Pancreas (tissue), 10 donors: ENCODE results near the gene ZNF574. TPM values are rescaled to one million over a fixed set of nuclear protein-coding genes. Genes with fewer than 3 reads are reported as not detected.

Experiments used
- ATAC-seq, 4 donors: fragments of 200-7000 bp; cut with Tn5 transposase; one replicate each; pipeline versions ENCODE4 v1.8.0 to v1.9.1; 2020; ENCODE audit warnings: mild to moderate bottlenecking in 4 of 4, moderate library complexity in 4 of 4
- DNase-seq, 6 donors: peaks; one replicate each; pipeline ENCODE4 v3.0.0-alpha.2; 2020
- FAIRE-seq: peaks from 2 replicates; lab custom pipeline; 2012; peaks lifted over from hg19 to GRCh38; lab: Jason Lieb, UNC
- H3K27ac ChIP-seq, 4 donors: fragments of 200-600 bp; sonication (generic); 1 replicate in 3 of 4; 2 replicates in 1 of 4; pipeline versions ENCODE4 v1.5.0 to v1.8.0; 2020
- H3K27me3 ChIP-seq, 4 donors: fragments of 200-600 bp; one replicate each; pipeline ENCODE4 v1.8.0; 2021
- H3K36me3 ChIP-seq, 3 donors: fragments of 200-600 bp; sonication (generic) in 1 of 3; one replicate each; pipeline versions ENCODE4 v1.5.0 to v1.8.0; 2020 to 2021
- H3K4me1 ChIP-seq, 3 donors: fragments of 200-600 bp; one replicate each; pipeline ENCODE4 v1.8.0; 2021
- H3K4me3 ChIP-seq, 4 donors: fragments of 200-600 bp; sonication (generic) in 2 of 4; one replicate each; pipeline versions ENCODE4 v1.5.0 to v1.8.0; 2020 to 2021
- H3K9me3 ChIP-seq, 4 donors: fragments of 200-600 bp; one replicate each; pipeline ENCODE4 v1.8.0; 2021
- CTCF ChIP-seq, 4 donors: fragments of 200-600 bp; sonication (generic) in 3 of 4; IDR thresholded peaks; one replicate each; pipeline versions ENCODE4 v1.5.0 to v1.8.0; 2021; ENCODE audit warnings: antibody characterized with exemption in 4 of 4
- WGBS, 2 donors: extraction: QIAGEN DNeasy Blood & Tissue Kit; methylation state at CpG; one replicate each; pipeline ENCODE4 v1.1.7; 2013; 5-methylcytosine and 5-hydroxymethylcytosine counted together
- intact Hi-C, 3 donors: fragments of 100-400 bp; cut with DNase I; formaldehyde crosslinking; loops; one replicate each; pipeline versions ENCODE4 v1.11.1 to v1.14.2; 2022
- polyA plus RNA-seq, 2 donors: library from polyadenylated mRNA; stranded (reverse); fragments of 200-250 nt; gene quantifications; one replicate each; pipeline ENCODE4 v1.2.3, GENCODE V29; 2013
- total RNA-seq, 6 donors: library from RNA; stranded (reverse); fragmentation: NEBNext Ultra II Directional in 4 of 6; extraction: Animal tissue kit (Norgen Biotek cat#: 25700) in 4 of 6; gene quantifications; one replicate each; pipeline versions ENCODE4 v1.2.1 to v1.2.4, GENCODE V29; 2021 to 2023
- donor health status: healthy with polysubstance abuse.
- donor health status: DM: no; HTN: no; CAD: no; lungs with moderate emphysema.
- donor health status: DM: no; HTN: no; CAD: no.
- donor health status: control.
- donor health status: control.
- donor health status: Bipolar disorder and iron deficiency.
- donor health status: DM: yes; HTN: yes; CAD: no.
- donor health status: DM: no; HTN: no; CAD: no.
- donor health status: DM: no; HTN: no; CAD: no.
- donor health status: DM: yes; HTN: yes; CAD: no.

ZNF574 gene
- total RNA-seq (1 to 10 TPM; 3.9 to 8.5 (median 5.8) TPM), polyA plus RNA-seq (1 to 10 TPM; 4.9 to 6.2 TPM)

- no peak for TF ChIP-seq CTCF (IDR thresholded peaks at IDR 0.05)
- Histone ChIP-seq H3K36me3 (peaks cover 7 to 22% (median 17%) of the 10 kb centered on the region in 3 donors), H3K9me3 (no peaks in the 10 kb centered on the region), H3K27ac (peak within 1 kb of the TSS; percentile 83 to 98 (median 92)), H3K4me3 (peak within 1 kb of the TSS; percentile 59 to 83 (median 66)), H3K4me1 (peaks cover 0 to 12% (median 10%) of the 10 kb centered on the region in 3 donors), H3K27me3 (no peaks in the 10 kb centered on the region)
- FAIRE-seq (peak; percentile 98), ATAC-seq (peak; percentile 96 to 98 (median 96)), DNase-seq (peak; percentile 96 to 99 (median 99))
- intact Hi-C loops = no loop called here
- WGBS, 2 donors = 0% methylated on average over 56 to 80 of the region's 80 CpGs
Measured at GRCh38 chr19:42075616-42076379, at the start of gene ZNF574. TSS of gene ZNF574 (plus strand) at chr19:42076166. CDS start at chr19:42078607, 2,441 bp downstream.

GRCh38 chr19:42028304-42029216, 47.4 kb upstream of the ZNF574 start:
- TF ChIP-seq CTCF (IDR thresholded peaks at IDR 0.05) = no peak
- FAIRE-seq = no peak
- no peaks in the 10 kb centered on the region for H3K27me3 ChIP-seq

GRCh38 chr19:42030645-42031440, 45.1 kb upstream of the ZNF574 start:
- 65 to 76% methylated on average over 7 of the region's 7 CpGs for WGBS, 2 donors
- intact Hi-C loops = no loop called here
- Histone ChIP-seq H3K9me3 (no peaks in the 10 kb centered on the region), H3K27me3 (no peaks in the 10 kb centered on the region), H3K4me1 (no peaks in the 10 kb centered on the region), H3K4me3 (no peak overlapping the region), H3K27ac (no peak overlapping the region), H3K36me3 (no peaks in the 10 kb centered on the region)
- DNase-seq (no peak), ATAC-seq (no peak), FAIRE-seq (no peak)
- no peak for TF ChIP-seq CTCF (IDR thresholded peaks at IDR 0.05)

More at GRCh38 chr19:42028304-42029216, 47.4 kb upstream of the ZNF574 start:
- Histone ChIP-seq H3K4me3 (no peak overlapping the region), H3K9me3 (no peaks in the 10 kb centered on the region), H3K36me3 (no peaks in the 10 kb centered on the region), H3K4me1 (no peaks in the 10 kb centered on the region), H3K27ac (no peak overlapping the region)
- ATAC-seq = no peak
- WGBS, 2 donors = 43 to 44% methylated on average over 8 of the region's 8 CpGs
- intact Hi-C loops = no loop called here
- DNase-seq = no peak

- FAIRE-seq (no peak), DNase-seq (no peak), ATAC-seq (no peak)
- WGBS, 2 donors = 34 to 47% methylated on average over 5 of the region's 5 CpGs
- intact Hi-C loops = no loop called here
- Histone ChIP-seq H3K9me3 (no peaks in the 10 kb centered on the region), H3K4me1 (no peaks in the 10 kb centered on the region), H3K36me3 (no peaks in the 10 kb centered on the region), H3K27ac (no peak overlapping the region), H3K27me3 (no peaks in the 10 kb centered on the region), H3K4me3 (no peak overlapping the region)
- TF ChIP-seq CTCF (IDR thresholded peaks at IDR 0.05) = no peak
Measured at GRCh38 chr19:42032431-42032830, 43.5 kb upstream of the ZNF574 start.
